Activated naive CD4-positive, alpha-beta T cell treated with anti-CD3 and anti-CD28 coated beads, Interleukin-2, amount 50 U/mL, for 16 hours (primary cell): Measurements from ENCODE around the gene SH2B3.
A peak's percentile ranks its signal among the peaks of the same experiment; 100 is the strongest.
"Not testable (repeated sequence)": the region's sequence is repeated elsewhere in the genome, so short reads cannot be mapped to it uniquely, and the experiment has no call there.

ENCODE experiments used
- DNase-seq: peaks from one replicate; pipeline ENCODE4 v3.0.0-alpha.2; 2020

SH2B3 gene

GRCh38 chr12:111387747-111388323, 17.9 kb upstream of the SH2B3 start:
- DNase-seq = no peak

GRCh38 chr12:111389635-111390034, 16.1 kb upstream of the SH2B3 start:
- DNase-seq = no peak

GRCh38 chr12:111390910-111391309, 14.8 kb upstream of the SH2B3 start:
- no peak for DNase-seq

GRCh38 chr12:111393700-111394300, 11.9 kb upstream of the SH2B3 start:
- no peak for DNase-seq

GRCh38 chr12:111394480-111394879, 11.2 kb upstream of the SH2B3 start:
- no peak for DNase-seq

GRCh38 chr12:111395336-111396187, 10.2 kb upstream of the SH2B3 start:
- DNase-seq = no peak

- not testable (repeated sequence) for DNase-seq
These were observed 9.5 kb upstream of the SH2B3 start for GRCh38 chr12:111396271-111396670.

GRCh38 chr12:111396726-111397445, 8.8 kb upstream of the SH2B3 start:
- DNase-seq = peak; percentile 88

- no peak for DNase-seq
These were observed 7.2 kb upstream of the SH2B3 start for GRCh38 chr12:111398530-111398929.

GRCh38 chr12:111399741-111400404, 5.8 kb upstream of the SH2B3 start:
- not testable (repeated sequence) for DNase-seq

GRCh38 chr12:111401167-111401605, 4.5 kb upstream of the SH2B3 start:
- no peak for DNase-seq

GRCh38 chr12:111402490-111402824, 3.3 kb upstream of the SH2B3 start:
- not testable (repeated sequence) for DNase-seq

GRCh38 chr12:111404362-111405148, 1.2 kb upstream of the SH2B3 start:
- DNase-seq = peak; percentile 81

GRCh38 chr12:111405149-111405858, 419 bp upstream of the SH2B3 start:
- peak; percentile 100 for DNase-seq

GRCh38 chr12:111406474-111407376, 1.0 kb downstream of the SH2B3 start:
- peak; percentile 48 for DNase-seq

- DNase-seq = no peak
These were observed 1.8 kb downstream of the SH2B3 start for GRCh38 chr12:111407377-111408115.

GRCh38 chr12:111408116-111408440, 2.4 kb downstream of the SH2B3 start:
- no peak for DNase-seq

GRCh38 chr12:111408686-111409402, 3.1 kb downstream of the SH2B3 start:
- DNase-seq = no peak

- no peak for DNase-seq
These were observed 3.7 kb downstream of the SH2B3 start for GRCh38 chr12:111409403-111409779.
